ENCODE results near the gene AKAP13.
"Not testable (repeated sequence)": the region's sequence is repeated elsewhere in the genome, so short reads cannot be mapped to it uniquely, and the experiment has no call there.

Gene AKAP13

DNA sequence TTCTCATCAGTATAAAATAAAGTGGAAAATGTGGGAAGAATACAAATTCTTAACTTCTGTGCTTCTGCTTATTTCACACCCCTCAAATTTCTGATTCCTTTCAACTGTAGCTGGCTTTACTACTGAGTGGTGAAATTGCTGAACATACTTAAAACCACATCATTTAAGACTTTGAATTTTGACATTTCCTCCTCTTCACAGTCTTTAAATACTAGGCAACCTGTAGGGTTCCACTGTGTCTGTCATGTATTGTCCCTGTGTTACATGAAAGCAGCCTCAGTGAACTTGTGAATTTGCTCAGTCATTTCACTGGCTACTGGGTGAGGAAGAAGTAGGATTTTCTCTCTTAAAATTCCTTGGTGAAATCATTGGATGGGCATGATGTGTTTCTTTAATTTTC lies 101.1 kb downstream of the AKAP13 start:
- not testable (repeated sequence) for FAIRE-seq

DNA sequence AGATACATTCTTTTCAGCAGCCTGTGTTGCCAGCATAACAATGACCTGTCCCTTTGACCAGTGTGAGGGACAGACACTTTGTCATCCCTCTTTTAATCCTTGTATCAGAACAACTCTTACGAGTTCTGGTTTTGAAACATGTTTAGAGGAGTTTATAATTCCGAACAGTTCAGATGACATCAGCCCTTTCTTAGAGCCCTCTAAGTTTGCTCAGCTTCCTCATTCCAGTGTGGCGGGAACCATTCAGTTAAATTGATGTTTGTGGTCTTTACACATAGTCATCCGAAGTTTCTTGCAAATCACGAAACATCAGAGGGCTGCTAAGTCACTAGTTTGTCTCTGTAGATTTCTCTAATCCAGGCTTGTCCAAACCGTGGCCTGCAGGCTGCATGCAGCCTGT lies 102.5 kb downstream of the AKAP13 start:
- no peak for FAIRE-seq

DNA sequence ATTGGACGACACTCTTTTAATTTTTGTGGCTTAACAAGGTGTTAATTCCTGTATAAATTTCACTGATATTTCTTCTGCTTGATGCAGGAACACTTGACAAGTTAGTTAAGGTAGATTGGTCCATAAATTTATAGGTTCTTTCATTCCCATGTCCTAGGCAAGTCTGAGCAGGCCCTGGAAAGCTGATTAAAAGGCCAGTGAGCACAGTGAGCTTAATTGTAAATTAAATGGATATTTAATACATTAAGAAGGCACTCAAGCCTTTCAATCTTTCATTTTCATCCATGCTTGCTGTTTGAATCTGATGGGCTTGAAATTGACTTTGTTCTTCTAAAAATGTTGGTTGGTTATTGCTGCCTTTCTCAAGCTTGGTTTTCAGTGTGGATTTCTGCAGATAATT lies 103.6 kb downstream of the AKAP13 start:
- not testable (repeated sequence) for FAIRE-seq

DNA sequence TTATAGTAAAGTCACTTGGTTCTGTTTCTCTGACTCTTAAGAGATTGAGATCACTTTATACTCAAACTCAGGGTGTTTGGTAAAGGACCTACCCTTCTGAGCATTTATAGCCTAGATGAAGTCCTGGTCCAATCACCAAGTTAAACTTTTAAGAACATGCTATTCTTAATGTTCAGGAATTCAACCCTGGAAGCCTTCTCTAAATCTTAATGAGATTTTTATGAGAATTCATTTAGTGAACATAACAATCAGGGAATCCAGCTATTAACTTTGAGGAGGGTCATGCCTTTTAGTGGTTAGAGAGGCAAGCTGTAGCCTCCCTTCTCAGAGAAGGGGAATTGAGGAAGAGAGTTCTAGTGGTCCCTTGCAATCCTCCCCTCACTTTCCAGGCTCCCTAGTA lies 104.5 kb downstream of the AKAP13 start:
- FAIRE-seq, result not testable (repeated sequence)

DNA sequence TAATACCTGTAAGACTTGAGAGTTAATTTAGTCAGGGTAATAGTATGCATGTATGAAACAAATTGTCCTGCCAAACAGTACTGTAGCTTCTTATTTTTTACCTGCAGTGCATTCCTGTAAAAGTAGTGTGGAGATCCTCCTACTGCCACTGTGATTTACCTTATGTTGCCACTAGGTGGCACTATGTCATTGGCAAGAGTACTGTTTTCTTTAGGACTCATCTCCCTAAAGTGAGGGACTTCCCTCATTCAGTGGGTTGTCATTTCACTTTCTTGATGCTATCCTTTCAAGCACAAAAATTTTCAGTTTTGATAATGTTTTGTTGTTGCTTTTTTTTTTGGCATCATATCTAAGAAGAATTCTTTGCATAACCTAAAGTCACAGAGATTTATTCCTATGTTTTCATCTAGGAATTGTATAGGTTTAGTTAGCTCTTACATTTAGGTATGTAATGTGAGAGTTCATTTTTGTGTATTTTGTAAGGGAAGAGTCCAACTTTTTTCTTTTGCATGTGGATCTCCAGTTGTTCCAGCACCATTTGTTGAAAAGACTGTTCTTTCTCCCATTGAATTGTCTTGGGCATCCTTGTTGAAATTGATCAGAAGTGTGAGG lies 105.7 kb downstream of the AKAP13 start:
- FAIRE-seq, result peak; percentile 27

DNA sequence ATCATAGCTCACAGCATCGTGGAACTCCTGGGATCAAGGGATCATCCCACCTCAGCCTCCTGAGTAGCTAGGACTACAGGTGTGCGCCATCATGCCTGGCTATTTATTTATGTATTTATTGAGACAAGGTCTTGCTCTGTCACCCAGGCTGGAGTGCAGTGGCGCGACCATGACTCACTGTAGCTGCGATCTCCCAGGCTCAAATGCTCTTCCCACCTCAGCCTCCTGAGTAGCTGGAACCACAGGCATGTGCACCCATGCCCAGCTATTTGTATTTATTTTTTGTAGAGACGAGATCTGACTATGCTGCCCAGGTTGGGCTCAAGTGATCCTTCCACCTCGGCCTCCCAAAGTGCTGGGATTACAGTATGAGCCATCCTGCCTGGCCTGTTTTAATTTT lies 107.4 kb downstream of the AKAP13 start:
- not testable (repeated sequence) for FAIRE-seq

DNA sequence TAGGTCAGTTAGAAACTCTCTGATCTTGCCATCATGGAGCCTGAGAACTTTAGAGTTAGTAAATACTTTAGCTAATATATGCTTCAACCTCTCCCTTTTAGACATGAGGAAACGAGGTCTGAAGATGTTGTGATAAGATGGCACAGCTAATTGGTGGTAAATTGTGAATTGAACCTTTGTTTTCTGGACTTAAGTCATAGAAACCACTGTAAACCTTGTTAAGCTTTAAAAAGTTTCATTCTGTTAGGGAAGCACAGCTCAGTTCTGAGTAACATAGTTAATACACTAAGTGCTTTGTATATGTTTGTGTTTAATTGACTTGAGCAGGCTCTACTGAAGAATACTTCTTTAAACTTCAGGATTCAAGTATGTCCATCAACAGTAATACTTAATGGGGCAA lies 108.6 kb downstream of the AKAP13 start:
- no peak for FAIRE-seq

DNA sequence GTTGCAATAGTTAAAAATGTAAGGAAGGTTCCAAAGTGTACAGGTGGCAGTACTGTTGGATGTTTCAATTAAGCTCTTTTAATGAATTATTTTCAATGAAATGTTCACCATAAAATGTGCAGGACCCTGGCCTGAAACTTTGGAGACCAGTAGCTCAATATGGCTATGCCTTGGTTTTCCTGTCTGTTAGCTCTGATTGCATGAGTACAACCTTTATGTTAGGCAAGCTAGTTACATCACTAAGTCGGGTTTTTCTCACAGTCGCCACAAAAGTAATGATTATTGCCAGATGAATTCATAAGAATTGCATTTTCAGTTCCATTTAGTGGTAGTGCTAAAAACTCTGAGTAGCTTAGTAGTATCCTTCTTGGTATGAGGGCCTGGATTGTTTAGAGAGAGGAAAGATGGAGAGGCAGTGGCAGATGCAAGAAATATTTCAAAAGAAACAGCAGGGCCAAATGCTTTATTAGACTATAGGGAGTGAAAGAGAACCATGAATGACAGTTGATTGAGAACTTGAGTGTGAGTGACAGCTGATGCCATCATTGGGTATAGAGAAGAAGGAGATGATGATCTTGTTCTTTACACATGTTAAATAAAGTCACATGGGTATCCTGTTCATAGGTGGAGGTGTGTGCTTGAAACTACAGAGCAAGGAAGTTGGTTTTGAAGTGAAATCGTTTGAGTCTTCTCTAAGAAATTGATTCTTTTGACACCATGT lies 109.5 kb downstream of the AKAP13 start:
- no peak for FAIRE-seq

DNA sequence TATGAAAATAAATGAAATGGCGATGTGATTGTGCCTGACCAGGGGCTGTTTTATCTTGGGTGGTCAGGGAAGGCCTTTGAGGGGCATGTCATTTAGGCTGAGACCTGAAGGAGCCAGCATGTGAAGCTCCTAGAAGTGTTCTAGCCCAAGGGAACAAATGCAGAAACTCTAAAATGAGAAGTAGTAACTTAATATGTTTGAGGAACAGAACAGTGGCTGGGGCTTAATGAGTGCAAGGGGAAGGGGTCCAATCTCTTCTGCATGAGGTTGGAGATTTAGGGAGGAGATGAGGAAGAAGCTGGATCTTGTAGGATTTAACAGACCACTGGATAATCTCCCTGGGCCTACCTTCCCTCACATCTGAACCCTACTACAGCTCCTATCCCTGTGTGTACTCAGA lies 110.5 kb downstream of the AKAP13 start:
- no peak for FAIRE-seq

DNA sequence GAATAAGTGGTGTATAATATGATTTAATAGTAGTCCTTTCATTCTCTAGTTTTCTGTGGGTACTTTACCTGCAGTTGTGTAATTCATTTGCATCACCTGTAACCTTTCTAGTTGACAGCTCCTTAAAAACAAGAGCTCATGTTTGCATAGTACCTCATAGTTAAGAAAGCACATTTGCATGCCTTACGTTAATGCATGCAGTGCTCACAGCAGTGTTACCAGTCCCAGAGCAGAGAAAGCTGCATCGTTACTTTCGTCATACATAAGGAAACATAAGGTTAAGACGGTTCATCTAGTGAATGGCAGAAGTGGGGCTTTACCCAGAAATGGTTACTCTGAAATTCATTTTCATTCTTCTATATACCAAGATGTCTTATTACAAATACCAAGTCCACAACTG lies 111.3 kb downstream of the AKAP13 start:
- FAIRE-seq, result no peak

DNA sequence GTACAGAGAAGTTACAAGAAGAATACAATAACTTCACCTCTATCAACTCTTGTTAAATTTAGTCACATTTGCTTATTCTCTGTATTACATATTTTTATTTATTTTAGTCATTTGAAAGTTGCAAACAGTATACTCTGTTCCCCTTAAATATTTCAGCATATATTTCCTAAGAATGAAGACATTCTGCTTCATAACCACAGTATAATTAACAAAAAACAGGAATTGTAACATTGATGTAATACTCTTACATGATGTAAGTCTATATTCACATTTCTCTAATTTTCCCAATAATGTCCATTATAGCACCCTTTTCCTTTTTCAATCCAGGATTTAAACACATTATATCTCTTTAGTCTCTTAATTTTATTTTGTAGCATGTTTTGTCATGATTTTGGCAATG lies 112.0 kb downstream of the AKAP13 start:
- no peak for FAIRE-seq

DNA sequence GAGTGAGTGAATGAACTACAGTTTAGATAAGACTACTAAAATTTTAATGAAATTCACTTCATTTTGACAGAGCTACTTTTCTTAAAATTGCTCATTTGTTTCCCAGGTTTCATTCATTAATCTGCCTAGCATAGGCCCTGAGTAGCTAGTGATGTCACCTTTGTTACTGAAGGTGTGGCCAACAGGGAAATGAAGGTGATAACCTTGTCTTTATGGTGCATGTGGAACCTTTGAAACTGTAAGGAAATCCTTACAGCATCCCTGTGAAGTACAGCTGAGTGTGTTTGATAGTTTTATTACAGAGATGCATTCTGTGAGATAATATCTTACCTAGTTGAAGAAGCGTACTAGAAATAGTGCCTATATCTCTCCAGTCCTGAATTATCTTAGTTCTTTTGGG lies 112.9 kb downstream of the AKAP13 start:
- peak; percentile 13 for FAIRE-seq

DNA sequence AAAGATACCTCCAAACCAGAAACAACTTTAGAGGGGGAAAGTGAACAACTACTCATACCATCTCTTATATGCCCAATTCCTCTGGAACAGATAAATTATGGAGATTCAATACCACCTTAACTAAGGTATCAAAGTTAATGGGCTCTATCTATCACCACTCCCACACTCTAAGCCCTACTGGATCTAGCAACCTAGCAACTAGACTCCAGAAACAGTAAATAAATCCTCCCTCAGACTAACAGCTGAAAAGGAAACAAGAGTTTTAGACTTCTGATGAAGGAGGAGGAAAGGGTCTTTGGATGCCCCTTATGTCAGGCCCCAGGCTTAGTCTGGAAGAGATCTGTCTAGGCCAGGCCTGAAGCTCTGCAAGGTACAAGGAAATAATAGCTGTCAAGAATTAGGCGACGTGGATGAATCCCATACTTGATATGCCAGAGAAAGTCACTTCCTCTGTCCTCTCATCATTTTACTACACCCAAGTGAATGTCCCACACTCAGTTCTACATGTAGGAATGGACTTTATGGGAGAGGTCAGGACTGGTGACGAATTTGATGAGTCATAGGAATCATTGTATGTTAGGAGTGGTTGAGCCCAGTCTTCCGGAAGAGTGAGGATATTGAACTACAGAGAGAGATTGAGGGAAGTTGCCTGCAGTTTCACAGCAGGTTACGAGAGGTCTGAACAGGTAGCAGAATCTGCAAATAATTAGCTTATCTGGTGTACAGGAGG lies 113.8 kb downstream of the AKAP13 start:
- peak; percentile 96 for FAIRE-seq

DNA sequence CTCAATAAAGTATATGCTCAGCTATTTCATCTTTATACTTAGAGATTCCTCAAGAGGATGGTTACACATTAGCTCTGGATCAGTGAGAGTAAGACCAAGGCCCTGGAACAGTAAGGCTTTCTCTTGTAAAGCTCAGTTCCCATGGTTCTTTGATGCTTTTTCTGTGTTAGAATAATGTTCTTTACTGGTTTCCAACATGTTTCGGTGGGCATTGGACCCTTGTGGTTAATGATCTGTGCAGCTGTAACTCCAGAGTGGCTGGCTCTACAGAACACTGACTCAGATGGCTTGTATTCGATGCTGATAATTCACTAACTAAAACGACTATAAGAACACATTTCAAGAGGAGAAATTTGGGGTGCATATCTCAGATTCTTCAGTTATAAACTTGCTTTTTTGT lies 114.7 kb downstream of the AKAP13 start:
- no peak for FAIRE-seq

DNA sequence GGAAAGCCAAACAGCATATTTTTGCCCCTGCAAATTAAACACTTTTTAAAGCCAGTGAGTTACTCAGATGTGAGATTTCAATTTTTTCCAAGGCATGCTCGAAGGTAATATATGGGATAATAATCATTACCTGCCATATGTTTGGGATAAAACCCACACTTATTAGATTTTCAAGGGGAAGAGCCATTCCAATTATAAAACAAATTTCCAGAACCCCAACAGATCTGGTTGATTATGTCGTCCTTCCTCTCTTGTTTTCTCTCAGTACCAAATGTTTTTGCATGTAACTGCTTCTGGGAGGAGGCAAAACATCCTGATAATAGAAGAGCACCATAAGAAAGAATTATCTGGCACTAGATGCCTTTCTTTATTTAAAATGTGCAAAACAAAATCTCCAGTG lies 115.1 kb downstream of the AKAP13 start:
- no peak for FAIRE-seq

DNA sequence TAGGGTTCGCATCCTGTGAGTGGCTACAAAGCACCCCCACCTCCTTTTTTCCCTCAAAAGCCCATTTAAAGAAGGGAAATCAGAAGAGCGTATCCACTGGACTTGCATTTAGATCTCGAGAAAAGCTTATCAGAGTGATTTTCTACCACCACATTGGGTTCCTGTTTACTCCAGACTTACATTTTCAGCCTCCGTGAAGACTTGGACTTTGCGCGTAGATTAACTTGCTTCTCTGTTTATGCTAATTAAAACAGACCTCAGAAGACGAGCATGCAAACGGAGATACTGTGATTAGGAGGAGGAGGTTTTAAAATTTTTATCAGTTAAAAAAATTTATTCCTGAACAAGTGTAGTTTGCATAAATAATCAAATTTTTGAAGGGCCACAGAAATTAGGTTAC lies 115.7 kb downstream of the AKAP13 start:
- peak; percentile 80 for FAIRE-seq

DNA sequence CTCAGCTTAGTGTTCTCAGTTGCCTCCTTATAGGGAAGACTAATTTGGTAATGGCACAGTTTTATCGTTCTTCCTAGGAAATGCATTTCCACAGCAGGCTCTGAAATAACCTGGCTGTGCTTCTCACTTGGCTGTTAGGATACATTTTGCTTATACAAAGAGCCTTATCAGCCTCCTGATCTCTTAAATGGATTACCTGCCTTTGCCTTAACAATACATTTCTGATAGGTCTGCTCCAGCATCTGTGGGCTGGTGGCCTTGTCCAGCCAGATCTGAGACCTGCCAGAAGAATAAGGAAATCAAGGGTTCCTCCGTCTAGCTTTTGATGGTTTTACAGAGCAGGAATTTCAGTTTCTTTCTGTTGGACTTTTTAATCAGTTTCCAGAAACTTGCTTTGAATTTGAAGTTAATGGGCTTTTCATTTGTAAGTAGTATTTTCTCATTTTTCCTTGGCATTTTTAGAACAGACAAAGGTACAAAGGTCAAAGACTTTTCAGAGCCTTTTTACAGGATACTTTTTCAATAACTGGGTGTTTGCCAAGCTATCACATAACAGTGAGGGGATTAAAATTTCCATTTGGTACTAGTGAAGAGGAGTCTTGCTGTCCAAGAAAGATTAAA lies 116.3 kb downstream of the AKAP13 start:
- no peak for FAIRE-seq

DNA sequence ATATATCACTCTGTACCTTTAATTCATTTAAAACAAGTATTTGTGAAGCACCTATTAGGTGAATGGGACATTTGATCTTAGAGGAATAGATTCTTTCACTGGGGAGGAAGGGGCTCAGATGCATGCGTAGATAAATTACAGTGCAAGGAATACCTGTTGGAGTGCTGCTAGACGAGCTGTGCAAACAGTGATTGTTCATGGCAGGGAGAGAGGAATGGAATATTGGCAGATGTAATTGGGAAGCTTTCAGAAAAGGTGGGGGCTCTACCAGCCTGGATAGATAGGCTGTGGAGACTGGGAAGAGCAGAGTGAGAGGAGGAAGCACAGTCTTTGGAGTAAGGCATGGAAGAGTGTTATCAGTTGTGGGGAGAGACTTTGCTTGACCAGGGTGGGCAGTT lies 116.8 kb downstream of the AKAP13 start:
- no peak for FAIRE-seq

DNA sequence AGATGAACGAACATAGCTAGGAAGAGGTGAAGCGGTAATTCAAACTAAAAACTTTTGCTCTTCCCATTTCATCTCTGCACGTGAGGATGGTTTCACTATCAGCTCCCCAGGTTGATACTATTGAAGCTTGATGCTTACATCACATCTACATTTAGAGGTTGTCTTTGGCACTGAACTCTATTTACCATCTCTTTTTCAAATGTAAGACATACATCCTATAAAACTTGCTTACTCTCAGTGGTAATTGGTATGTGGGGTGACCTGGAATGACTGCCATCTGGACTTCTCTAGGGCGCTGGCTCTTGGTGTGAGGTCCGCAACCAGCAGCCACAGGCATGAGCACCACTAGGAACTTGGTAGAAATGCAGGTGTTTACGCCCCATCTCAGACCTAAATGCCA lies 118.1 kb downstream of the AKAP13 start:
- FAIRE-seq, result no peak

DNA sequence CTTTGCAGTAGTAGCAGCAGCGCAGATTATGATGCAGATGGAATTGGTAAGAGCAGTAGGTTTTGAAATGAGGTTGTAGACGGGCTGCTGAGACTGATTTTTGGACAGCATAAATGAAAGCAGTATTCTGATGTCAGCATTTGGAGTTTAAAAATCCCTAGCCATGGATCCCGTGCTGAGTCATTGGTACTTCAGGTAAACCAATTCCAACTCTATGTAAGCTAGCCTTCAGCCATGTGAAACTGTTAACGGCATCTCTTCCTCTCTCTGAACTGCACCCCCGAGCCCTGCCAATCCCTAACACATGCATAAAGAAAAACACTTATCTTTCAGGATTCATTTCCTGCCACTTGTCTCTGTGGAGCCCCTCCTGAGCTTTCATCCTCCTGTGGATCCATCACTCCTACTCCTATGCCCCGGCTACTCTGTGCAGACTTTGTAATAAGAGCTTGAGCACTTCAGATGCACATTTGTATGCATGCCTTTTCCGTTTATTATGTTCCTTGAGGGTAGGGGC lies 119.0 kb downstream of the AKAP13 start:
- no peak for FAIRE-seq

DNA sequence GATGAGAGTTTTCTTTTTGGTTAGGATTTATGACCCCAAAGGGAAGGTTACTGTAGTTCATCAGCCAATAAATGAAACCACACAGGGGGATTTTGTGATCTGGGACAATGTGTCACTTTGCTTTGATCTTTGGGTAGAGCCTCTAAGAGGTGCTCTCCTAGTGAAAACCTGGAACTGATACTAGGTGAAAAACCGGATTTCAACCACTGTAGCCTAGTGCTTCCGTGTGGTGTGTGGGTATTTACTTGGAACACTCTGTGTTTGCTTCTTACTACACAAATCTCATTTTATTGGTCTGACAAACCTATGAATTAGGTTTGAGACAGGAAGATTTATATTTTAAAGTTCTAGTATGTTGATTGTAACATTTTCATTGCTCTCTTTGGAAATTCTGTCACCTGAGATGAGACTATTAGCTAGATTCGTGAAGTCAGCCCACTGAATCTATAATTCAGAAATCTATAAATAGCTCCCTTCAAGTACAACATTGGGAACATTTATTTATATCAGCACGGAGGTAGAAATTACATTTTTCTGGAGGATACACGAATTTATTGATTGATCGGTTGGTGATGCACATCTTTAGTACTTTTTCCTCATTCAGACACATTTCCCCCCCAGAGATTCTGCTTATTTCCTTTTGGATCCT lies 119.8 kb downstream of the AKAP13 start:
- peak; percentile 13 for FAIRE-seq

DNA sequence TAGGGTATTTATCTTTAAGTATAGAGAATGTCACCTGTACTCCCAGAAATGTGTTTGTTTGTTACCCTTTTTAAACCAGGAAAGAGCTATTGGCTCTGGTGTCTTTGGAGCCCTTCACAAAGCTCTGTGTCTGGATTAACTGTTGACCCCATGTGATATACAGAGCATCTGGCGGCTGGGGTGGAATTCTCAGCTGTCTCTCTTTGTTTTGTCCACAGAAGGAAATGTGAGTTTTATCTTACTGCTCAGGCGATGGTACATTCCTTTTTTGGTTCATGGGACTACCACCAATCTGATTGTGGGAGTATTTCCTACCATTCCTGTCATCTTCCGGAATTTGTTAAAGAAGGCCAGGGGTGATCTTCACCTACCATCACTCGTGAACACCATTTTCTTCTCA lies 120.3 kb downstream of the AKAP13 start:
- FAIRE-seq, result no peak

DNA sequence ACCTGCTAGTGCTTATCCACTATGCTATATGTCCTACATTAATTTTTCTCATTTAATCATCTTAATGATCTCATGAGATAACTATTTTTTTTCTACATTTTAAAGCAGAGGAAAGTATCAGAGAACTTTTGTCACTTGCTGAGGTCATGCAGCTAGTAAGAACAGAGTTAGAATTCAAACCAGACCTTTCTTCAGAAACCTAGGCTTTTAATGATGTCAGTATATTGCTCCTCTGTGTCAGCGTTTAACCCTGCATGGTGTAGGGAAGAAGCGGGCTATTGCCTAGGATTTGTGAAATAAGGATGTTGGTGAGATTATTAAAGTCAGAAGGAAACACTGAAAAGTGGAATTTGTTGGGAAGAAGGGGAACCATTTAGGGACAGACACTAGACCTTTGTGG lies 121.2 kb downstream of the AKAP13 start:
- no peak for FAIRE-seq
